GM10266 (cell line): ENCODE results near the gene SLC44A4.

Experiments
- DNase-seq: peaks from one replicate; pipeline ENCODE4 v3.0.0; 2012; ENCODE audit errors: extremely low spot score
- TF ChIP-seq, protein P1 (sequence below): IDR thresholded peaks from 2 replicates; pipeline ENCODE4 v1.5.1; 2012; ENCODE audit warnings: mild to moderate bottlenecking, low read depth; ENCODE audit not compliant: control insufficient read depth, insufficient read depth; ENCODE audit errors: missing control alignments

The SLC44A4 gene

DNA sequence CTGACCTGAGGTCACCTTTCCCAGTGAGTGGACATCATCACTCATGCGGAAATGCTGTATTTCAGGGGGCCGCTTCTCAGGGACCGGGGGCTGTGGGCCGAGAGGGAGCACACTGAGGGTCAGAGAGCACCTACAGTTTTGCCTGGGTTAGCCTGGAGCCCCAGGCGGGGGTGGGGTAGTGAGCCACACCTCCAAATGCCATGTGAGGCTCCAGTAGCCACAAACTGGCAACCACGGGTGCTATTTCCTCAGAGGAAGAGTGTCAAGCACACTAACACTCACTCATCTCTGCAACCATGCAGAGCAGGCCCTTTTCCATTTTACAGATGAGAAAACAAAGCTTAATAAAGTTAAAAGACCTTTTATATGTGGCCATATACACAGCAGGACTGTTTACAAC is 14.0 kb upstream of the SLC44A4 start:
- TF ChIP-seq, protein P1, sequence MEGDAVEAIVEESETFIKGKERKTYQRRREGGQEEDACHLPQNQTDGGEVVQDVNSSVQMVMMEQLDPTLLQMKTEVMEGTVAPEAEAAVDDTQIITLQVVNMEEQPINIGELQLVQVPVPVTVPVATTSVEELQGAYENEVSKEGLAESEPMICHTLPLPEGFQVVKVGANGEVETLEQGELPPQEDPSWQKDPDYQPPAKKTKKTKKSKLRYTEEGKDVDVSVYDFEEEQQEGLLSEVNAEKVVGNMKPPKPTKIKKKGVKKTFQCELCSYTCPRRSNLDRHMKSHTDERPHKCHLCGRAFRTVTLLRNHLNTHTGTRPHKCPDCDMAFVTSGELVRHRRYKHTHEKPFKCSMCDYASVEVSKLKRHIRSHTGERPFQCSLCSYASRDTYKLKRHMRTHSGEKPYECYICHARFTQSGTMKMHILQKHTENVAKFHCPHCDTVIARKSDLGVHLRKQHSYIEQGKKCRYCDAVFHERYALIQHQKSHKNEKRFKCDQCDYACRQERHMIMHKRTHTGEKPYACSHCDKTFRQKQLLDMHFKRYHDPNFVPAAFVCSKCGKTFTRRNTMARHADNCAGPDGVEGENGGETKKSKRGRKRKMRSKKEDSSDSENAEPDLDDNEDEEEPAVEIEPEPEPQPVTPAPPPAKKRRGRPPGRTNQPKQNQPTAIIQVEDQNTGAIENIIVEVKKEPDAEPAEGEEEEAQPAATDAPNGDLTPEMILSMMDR: no peak
- DNase-seq: no peak

DNA sequence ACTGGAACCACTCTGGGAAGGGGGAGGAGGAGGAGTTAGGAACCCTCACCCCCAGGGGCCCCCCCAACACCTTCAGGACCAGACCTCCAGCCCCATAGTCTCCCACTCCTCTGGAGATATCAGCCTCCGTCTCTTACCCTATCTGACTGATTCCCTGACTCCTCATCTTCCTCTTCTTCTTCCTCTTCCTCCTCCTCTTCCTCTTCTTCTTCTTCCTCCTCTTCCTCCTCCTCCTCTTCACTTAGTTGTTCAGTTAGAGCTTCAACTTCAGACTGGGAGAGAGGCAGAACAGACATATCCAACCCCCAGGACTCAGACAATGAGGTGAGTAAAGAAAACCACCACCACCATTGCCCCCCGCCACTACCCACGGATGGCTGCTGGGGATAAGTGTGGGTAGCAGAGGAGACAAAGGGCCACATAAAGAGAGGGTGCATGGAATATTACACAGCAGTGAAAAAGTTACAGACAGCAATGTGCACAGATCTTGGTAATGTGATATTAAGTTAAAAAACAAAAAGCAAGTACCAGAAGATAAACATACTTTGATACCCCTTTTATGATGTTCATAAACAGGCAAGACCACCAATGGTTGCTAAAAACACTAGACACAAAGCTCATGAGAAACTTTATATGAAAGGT is 10.7 kb upstream of the SLC44A4 start:
- DNase-seq: no peak
- TF ChIP-seq, protein P1: no peak

DNA sequence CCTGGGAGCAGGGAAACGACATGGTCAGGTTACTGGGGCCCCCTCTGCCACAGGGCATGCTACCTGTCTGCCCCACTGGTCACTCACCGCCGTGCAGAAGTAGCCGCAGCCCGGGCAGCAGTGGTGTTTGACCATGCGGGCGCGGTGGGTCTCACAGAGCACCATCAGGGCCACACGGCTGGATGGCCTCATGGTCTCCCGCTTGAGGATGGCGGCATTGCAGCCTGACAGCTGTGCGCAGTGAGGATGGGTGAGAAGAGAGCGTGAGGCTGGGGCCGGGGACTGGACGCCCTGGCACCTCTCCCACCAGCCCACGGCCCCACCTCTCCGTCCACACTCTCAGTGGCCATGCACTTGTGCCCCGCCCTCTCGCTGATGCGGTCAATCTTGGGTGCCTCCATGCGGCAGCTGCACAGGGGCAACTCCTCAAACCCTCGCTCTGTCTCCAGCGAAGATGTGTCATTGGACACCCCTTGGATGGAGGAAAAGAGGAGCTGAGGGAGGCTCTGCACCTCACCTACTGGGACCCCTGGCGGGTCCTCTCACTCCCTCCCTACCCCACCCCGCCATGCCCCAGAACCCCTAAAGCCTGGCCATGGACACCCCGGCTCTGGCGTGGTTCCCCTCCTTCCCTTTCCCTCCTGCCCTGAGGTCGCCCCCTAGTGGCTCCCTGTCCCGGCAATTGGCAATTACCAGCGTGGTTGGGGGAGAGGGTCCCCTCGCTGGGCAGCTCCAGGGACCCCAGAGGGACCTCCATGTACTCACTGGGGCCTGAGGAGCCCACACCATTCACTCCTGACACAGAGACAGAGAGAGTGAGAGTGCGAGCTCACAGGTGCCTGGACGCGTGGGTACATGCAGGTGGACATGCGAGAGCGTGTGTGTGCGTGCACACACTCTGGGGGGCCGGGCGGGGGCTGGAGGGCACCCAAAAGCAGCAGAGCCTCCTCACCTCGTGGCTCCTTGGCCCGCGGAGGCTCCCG is 9.8 kb upstream of the SLC44A4 start:
- TF ChIP-seq, protein P1: peak; percentile 70
- DNase-seq: peak; percentile 70

DNA sequence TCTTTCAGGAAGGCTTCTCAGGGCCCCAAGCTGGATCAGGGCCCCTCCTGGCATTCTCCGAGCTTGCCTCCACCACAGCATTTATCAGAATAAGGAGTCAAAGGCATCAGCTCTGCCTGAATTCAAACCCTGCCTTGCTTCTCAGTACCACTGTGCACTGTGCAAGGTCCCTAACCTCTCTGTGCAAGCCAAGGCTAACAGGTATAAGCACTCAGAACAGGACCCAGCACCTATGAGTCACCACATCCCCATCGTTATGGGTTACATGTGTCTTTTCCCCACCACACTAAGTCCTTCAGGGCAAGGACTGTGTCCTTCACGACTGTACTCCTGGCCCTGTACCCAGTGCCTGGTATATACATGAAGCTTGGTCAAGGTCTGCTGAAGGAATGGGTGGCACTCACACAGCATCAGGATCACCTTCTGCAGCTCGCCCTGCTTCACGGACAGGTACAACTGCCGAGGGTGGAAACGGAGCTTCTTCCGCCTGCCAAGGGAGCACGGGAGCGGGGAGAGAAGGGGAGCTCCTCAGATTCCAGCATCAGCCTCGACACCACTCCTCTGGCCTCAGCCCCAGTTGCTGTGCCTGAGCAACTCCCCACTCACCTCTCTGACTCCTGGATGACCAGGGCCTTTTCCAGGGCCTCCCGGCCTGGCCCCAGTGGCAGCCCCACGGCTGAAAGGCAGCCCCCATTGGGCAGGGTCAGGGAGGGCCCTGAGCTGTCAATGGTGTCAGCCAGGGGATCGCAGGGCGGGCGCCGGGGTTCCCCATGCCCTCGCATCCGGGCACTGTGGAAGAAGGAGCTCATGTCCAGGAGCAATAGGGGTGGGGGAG is 8.6 kb upstream of the SLC44A4 start:
- no peak for DNase-seq
- TF ChIP-seq, protein P1: no peak

DNA sequence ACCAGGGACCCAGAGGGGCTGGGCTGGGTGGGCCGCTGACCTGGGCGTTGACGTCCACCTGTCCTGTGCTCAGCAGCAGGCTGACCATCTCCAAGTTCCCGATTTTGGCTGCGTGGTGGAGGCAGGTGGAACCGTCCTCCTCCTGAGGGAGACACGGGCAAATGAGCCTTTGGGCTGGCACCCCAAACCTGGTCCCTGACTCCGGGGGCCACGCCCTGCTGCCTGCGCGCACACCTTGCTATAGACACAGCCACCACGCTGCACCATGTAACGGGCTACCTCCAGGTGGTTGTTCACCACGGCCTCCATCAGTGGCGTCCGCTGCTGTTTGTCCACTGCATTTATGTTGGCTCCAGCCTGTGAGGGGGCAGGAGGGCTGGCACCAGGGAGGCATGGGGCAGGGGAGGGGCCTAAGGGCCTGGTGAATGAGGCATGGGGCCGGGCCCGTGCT is 7.8 kb upstream of the SLC44A4 start:
- DNase-seq: no peak
- TF ChIP-seq, protein P1: no peak

DNA sequence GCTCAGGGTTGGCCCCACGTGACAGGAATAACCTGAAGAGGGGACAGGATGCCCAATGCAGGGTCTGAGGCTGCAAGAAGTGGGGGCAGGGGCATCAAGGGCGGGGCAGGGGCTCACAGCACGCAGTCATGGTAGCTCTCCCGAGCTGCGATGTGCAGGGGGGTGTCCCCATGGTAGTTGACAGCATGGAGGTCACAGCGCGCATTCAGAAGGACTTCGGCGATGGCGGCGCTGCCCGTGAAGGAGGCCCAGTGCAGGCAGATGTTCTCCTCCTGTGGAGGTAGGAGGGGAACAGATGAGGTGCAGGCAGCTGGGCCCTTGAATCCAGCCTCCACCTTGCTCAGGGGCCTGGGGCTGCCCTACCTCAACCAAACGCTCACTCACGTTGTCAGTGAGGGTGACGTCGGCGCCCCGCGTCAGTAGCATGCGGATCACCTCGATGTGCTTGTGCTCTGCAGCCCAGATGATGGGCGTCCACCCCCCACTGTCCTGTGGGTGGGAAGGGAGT is 5.8 kb upstream of the SLC44A4 start:
- TF ChIP-seq, protein P1: no peak
- DNase-seq: no peak
